A673 (cell line): ENCODE measurements around the gene ATE1. TPM values are rescaled to one million over a fixed set of nuclear protein-coding genes. Genes with fewer than 3 reads are reported as not detected.
"Not testable (repeated sequence)": the region's sequence is repeated elsewhere in the genome, so short reads cannot be mapped to it uniquely, and the experiment has no call there.

Source experiments
- BruUV-seq: library from RNA; stranded (reverse); fragments of 400-500 nt; replicated peaks from 2 replicates; lab custom pipeline; 2021; lab: Mats Ljungman, UMichigan
- CTCF ChIA-PET: fragments of 300-600 bp; sonication (Branson Sonifier 250); formaldehyde crosslinking; loops from one replicate; lab custom pipeline; 2022; ENCODE audit warnings: antibody characterized with exemption; lab: Charles Lee
- POLR2A ChIA-PET: fragments of 300-600 bp; sonication (Branson Sonifier 250); formaldehyde crosslinking; loops from one replicate; lab custom pipeline; 2022; ENCODE audit warnings: antibody characterized with exemption; ENCODE audit not compliant: low non-redundant PET; lab: Charles Lee
- DNase-seq: peaks from one replicate; pipeline ENCODE4 v3.0.0-alpha.2; 2015; ENCODE audit warnings: low spot score
- H3K27ac ChIP-seq: fragments of 200-600 bp; sonication (generic); 2 replicates; pipeline ENCODE4 v1.5.1; 2016; ENCODE audit warnings: mixed run types, low read depth, mild to moderate bottlenecking, mixed read lengths, antibody characterized with exemption, low read length; ENCODE audit not compliant: poor library complexity, severe bottlenecking
- H3K27me3 ChIP-seq: fragments of 200-600 bp; sonication (generic); replicated peaks from 2 replicates; pipeline ENCODE4 v1.6.1; 2017; ENCODE audit warnings: mixed run types, low read depth, mild to moderate bottlenecking, mixed read lengths, antibody characterized with exemption, low read length; ENCODE audit not compliant: insufficient read depth, poor library complexity
- H3K36me3 ChIP-seq: fragments of 200-600 bp; sonication (generic); 2 replicates; pipeline ENCODE4 v1.6.1; 2016; ENCODE audit warnings: mixed run types, mild to moderate bottlenecking, mixed read lengths, antibody characterized with exemption, low read length; ENCODE audit not compliant: insufficient read depth, poor library complexity, severe bottlenecking
- H3K4me1 ChIP-seq: fragments of 200-600 bp; sonication (generic); 2 replicates; pipeline ENCODE4 v1.6.1; 2017; ENCODE audit warnings: mixed run types, mild to moderate bottlenecking, mixed read lengths, antibody characterized with exemption, low read length; ENCODE audit not compliant: insufficient read depth, poor library complexity, severe bottlenecking
- H3K4me3 ChIP-seq: fragments of 200-600 bp; sonication (generic); 2 replicates; pipeline ENCODE4 v1.5.1; 2016; ENCODE audit warnings: low read depth, mixed run types, mild to moderate bottlenecking, mixed read lengths, low read length; ENCODE audit not compliant: poor library complexity, severe bottlenecking
- H3K9me3 ChIP-seq: fragments of 200-600 bp; sonication (generic); 2 replicates; pipeline ENCODE4 v1.6.1; 2016; ENCODE audit warnings: mixed run types, low read depth, mild to moderate bottlenecking, mixed read lengths, antibody characterized with exemption, low read length; ENCODE audit not compliant: poor library complexity, severe bottlenecking
- CTCF ChIP-seq: fragments of 300-800, 200-600 bp; sonication (generic); conservative IDR thresholded peaks from 2 replicates; pipeline ENCODE4 v1.5.1; 2017; ENCODE audit warnings: low read depth, mild to moderate bottlenecking, antibody characterized with exemption, low read length, moderate library complexity, mixed read lengths
- EZH2 ChIP-seq: fragments of 200-600 bp; sonication (generic); IDR thresholded peaks from 2 replicates; pipeline ENCODE4 v1.6.1; 2017; ENCODE audit warnings: borderline replicate concordance, low read depth, mild to moderate bottlenecking, mixed read lengths, antibody characterized with exemption, low read length; ENCODE audit not compliant: poor library complexity, severe bottlenecking
- intact Hi-C: fragments of 100-400 bp; cut with micrococcal nuclease; formaldehyde crosslinking; loops from one replicate; pipeline ENCODE4 v1.10.0; 2022; ENCODE audit not compliant: unreplicated experiment
- total RNA-seq: library from RNA; stranded (reverse); gene quantifications from 2 replicates; pipeline ENCODE4 v1.2.3, GENCODE V29; 2021

ATE1 gene
- total RNA-seq, 1 experiment from 2014 or later: 27.0 TPM

- BruUV-seq: no TSS peak
- intact Hi-C loops: no loop called here
- H3K27ac ChIP-seq: no peak overlapping the region
- H3K36me3 ChIP-seq: no peaks in the 10 kb centered on the region
- TF ChIP-seq EZH2 (no peak), CTCF (no peak)
- H3K4me3 ChIP-seq: no peak overlapping the region
- ChIA-PET POLR2A (no interaction called here), CTCF (no interaction called here)
- no peaks in the 10 kb centered on the region for H3K27me3 ChIP-seq
- no peak for DNase-seq
- H3K4me1 ChIP-seq: peaks cover 8% of the 10 kb centered on the region
- H3K9me3 ChIP-seq: no peaks in the 10 kb centered on the region
Observed at GRCh38 chr10:121941532-121941931, 13.7 kb upstream of the ATE1 start.

- Histone ChIP-seq H3K9me3 (no peaks in the 10 kb centered on the region), H3K27ac (no peak overlapping the region), H3K4me3 (no peak overlapping the region), H3K4me1 (no peaks in the 10 kb centered on the region), H3K36me3 (no peaks in the 10 kb centered on the region), H3K27me3 (no peaks in the 10 kb centered on the region)
- no TSS peak for BruUV-seq
- TF ChIP-seq CTCF (no peak), EZH2 (no peak)
- intact Hi-C loops: no loop called here
- no peak for DNase-seq
- POLR2A ChIA-PET: no interaction called here
- CTCF ChIA-PET: no interaction called here
Observed at GRCh38 chr10:121936295-121936694, 8.5 kb upstream of the ATE1 start.

- ChIA-PET CTCF (no interaction called here), POLR2A (no interaction called here)
- TF ChIP-seq CTCF: no peak
- no peak for TF ChIP-seq EZH2
- Histone ChIP-seq H3K27me3 (no peaks in the 10 kb centered on the region), H3K36me3 (no peaks in the 10 kb centered on the region), H3K4me1 (no peaks in the 10 kb centered on the region), H3K27ac (no peak overlapping the region), H3K4me3 (no peak overlapping the region), H3K9me3 (no peaks in the 10 kb centered on the region)
- intact Hi-C loops: no loop called here
- no peak for DNase-seq
- no TSS peak for BruUV-seq
Observed at GRCh38 chr10:121935702-121936101, 7.9 kb upstream of the ATE1 start.

GRCh38 chr10:121930268-121931085 is 2.6 kb upstream of the ATE1 start:
- CTCF ChIA-PET, H3K4me3 ChIP-seq, BruUV-seq, H3K27ac ChIP-seq, H3K9me3 ChIP-seq, H3K4me1 ChIP-seq, H3K36me3 ChIP-seq, POLR2A ChIA-PET, DNase-seq, intact Hi-C loops, H3K27me3 ChIP-seq: not testable (repeated sequence)

GRCh38 chr10:121929585-121930267 is 1.9 kb upstream of the ATE1 start:
- intact Hi-C loops: not testable (repeated sequence)

More at GRCh38 chr10:121929585-121930267, 1.9 kb upstream of the ATE1 start:
- H3K9me3 ChIP-seq, BruUV-seq, H3K27ac ChIP-seq, CTCF ChIA-PET, H3K4me3 ChIP-seq, DNase-seq, H3K4me1 ChIP-seq, H3K36me3 ChIP-seq, POLR2A ChIA-PET, H3K27me3 ChIP-seq: not testable (repeated sequence)
